Ishikawa (cell line): ENCODE measurements around the gene LOC101059915.

Experiments
- CEBPB ChIP-seq: IDR thresholded peaks from 2 replicates; pipeline ENCODE4 v1.6.1; 2012
- RAD21 ChIP-seq: IDR thresholded peaks from 2 replicates; pipeline ENCODE4 v1.6.1; 2012; ENCODE audit warnings: low read depth
- REST ChIP-seq: IDR thresholded peaks from 2 replicates; pipeline ENCODE4 v1.6.1; 2012; ENCODE audit warnings: low read depth, mild to moderate bottlenecking

GRCh38 chrX:71659342-71659741, 8.0 kb upstream of the LOC101059915 start:
- no peak for TF ChIP-seq REST
- TF ChIP-seq CEBPB = no peak
- no peak for TF ChIP-seq RAD21
